Measurements from ENCODE around the gene NRP2. TPM values are rescaled to one million over a fixed set of nuclear protein-coding genes. Genes with fewer than 3 reads are reported as not detected.

The NRP2 gene
- 19.8 and 35.6 TPM in 2 replicates for total RNA-seq

DNA sequence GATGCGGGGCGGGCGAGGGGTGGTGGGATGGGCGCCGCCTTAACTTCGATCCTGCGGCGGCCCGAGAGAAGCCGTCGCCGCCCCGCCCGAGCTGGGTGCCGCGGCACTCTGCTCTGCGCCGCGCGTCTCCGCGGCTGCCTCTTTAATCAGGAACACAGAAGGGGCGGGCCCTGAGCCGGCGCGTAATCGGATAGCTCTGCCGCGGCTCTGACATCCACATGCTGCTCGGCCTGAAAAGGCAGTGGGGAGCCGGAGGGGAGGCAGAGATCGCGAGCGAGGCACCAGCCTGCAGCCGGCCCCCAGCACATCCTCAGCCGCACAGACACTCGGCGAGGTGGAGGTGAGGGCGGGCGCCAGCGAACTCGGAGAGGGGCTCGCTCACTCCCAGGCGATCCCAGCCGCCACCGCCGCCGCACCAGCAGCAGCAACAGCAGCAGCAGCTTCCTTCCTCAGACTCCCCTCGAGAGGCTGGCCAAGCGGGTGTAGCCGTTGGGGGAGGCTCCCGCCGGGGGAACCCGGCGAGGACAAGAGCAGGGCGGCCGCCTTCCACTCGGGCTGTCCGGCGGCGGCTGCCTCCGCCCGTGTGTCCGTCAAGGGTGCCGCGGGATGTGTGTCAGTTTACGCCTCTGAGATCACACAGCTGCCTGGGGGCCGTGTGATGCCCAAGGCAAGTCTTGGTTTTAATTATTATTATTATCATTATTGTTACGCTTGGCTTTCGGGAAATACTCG is at the start of gene NRP2:
Gene NRP2 (plus strand): TSS at position 263 of the 732 bp plus-strand sequence. CDS start 790 bp downstream, outside the sequence.

Measured in tracheal epithelial cell (primary cell).